HG03159 (cell line): ENCODE results near the gene KDM4E.
"Not testable (repeated sequence)": the region's sequence is repeated elsewhere in the genome, so short reads cannot be mapped to it uniquely, and the experiment has no call there.

Experiments used
- ATAC-seq: cut with Tn5 transposase; IDR thresholded peaks from one replicate; pipeline ENCODE4 v1.9.1; 2021; ENCODE audit warnings: mild to moderate bottlenecking, moderate library complexity; ENCODE audit not compliant: unreplicated experiment

KDM4E gene

DNA sequence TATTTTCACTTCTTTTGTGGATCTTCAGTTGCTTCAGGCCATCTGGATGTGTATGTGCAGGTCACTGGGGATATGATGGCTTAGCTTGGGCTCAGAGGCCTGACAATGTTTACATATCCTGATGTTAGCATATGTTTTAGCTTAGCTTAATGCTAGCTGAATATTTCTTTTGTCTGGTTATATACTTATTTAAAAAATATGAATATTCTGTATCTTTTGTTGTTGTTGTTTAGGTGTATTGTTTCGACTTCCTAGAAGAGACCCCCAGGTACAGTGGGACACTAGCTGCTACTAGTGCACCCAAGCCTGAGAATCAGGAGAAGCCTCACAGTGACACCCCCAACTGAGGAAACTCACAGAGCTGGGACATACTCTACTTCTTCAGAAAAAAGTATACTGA, at the start of gene KDM4E:
Gene KDM4E (plus strand): TSS at position 301 of the 400 bp plus-strand sequence. CDS start 300 bp downstream, outside the sequence.
- ATAC-seq = no peak

DNA sequence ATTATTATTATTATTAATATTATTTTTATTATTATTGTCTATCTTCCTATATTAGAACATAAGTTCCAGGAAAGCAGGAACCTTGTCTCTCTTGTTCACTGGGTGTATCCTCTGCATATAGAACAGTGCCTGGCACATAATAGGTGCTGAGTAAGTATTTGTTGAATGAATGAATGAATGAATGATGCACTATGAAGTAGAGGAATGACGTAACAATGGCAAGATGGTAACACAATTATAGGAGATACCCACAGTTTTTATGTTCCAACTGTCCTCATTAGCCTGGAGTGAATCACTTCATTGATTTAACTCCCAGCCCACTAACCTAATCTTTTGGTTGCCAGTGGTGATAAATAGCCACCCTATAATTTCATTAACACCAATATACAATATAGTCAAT, 49.5 kb upstream of the KDM4E start:
- no peak for ATAC-seq

DNA sequence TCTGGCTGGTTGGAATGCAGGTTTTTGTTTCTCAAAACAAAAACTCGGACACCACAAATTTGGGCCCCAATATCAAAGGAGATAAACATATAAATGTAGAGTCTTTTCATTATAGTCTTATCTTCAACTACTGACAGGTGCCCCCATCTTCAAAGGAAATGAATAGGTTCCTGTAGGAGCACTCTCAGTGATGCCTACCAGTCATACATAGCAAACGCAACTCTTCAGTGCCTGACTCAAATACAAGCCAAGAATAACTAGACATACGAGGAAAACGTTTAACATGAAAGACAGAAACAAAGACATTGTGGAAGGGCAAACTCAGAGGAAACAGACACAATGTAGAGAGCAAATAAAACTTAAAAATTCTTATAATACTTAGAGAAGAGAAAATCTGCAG, 37.7 kb upstream of the KDM4E start:
- no peak for ATAC-seq

DNA sequence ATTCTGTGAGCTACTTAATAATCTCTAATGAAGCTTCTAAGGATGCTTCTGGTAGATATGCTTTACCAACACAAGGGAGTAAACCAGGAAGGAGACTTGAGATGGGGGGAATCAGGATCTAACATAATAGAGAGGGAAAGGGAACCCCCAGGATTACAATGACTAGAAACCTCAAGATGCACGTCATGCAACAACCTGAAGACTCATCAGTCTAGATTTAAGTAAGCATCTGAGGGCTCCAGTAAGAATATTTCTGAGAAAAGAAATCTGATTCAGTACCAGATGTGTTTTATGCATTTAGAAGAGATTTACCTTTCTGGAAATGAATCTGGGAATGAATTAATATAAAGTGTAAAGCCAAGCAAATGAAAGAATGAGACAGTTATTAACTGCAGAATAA, 36.3 kb upstream of the KDM4E start:
- no peak for ATAC-seq

DNA sequence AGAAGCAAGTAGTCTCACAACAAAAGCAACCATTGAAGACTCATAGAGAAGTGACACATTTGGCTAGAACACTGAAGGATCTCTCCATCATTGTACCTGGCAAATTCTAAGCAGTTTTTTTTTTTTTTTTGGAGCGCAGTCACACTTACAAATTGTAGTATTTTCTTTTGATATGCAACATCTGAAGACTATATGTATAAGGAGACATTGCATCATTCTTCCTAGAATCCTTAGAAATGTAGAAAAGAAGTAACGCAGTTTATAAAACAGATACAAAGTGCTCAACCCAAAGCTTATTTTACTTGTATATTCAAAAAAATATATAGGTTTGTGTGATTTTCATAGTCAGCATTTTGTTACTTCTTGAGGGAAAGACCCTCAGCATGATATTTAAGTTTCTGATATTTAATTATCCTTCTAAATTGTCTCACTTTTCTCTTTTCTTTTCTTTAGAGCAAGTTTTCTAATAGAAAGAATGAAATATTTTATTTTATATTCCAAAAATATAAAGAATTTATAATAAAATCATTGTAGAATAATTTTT, 31.6 kb upstream of the KDM4E start:
- no peak for ATAC-seq

DNA sequence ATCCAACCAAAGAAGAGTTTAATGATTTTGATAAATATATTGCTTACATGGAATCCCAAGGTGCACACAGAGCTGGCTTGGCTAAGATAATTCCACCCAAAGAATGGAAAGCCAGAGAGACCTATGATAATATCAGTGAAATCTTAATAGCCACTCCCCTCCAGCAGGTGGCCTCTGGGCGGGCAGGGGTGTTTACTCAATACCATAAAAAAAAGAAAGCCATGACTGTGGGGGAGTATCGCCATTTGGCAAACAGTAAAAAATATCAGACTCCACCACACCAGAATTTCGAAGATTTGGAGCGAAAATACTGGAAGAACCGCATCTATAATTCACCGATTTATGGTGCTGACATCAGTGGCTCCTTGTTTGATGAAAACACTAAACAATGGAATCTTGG, 27.6 kb upstream of the KDM4E start:
- no peak for ATAC-seq

DNA sequence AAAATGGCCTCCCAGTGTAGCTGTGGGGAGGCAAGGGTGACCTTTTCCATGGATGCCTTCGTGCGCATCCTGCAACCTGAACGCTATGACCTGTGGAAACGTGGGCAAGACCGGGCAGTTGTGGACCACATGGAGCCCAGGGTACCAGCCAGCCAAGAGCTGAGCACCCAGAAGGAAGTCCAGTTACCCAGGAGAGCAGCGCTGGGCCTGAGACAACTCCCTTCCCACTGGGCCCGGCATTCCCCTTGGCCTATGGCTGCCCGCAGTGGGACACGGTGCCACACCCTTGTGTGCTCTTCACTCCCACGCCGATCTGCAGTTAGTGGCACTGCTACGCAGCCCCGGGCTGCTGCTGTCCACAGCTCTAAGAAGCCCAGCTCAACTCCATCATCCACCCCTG, 26.8 kb upstream of the KDM4E start:
- ATAC-seq = no peak

DNA sequence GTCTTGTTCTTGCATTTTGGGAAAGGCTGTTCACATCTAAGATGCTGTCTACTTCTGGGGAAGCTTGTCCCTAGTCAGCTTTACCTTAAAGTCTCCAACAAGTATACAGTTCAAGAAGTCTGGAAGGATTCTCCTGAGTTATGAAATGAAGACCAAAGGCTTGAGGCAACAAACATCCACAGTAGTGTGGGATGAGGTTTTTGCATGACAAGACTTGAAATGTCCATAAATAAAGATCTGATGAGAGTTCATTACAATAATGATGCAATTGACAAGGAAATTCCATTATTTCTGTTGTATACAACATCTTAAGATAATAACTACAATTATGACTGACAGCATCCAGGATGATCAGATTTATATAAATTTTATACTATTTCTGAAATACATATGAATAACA, 21.3 kb upstream of the KDM4E start:
- ATAC-seq = no peak

DNA sequence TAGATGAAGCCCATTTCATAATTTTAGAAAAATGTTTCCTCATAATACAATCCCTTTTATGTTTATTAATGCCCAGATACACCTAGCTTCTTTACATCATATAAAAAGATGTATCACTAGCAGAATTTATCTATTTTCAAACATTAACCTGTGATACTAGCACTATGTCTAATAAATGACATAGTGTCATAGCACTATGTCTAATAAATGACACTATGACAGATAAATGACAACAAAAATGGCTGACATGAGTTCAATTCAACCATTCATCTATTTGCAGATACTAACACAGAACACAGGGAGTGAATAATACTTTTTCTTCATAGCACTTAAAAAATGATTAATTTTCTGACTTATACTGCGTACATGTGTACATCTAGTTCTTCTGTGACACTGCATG, 19.4 kb upstream of the KDM4E start:
- no peak for ATAC-seq

DNA sequence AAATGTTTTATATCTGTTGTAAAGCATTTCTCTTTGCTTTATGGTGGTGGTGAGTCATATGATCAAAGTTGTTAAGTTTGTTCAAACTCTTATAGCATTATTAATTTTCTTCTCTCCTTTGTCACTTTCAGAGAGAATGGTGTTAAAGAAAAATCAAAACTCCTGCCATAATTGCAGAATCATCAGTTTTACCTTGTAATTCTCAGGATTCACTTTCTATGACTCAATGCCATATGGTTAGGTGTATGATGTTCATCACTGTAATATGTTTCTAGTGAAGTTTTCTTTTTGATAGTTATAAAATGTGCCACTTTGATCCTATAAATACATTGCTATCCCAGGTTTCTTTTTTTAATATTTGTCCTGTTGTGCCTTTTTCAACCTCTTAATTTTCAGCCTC, 13.7 kb upstream of the KDM4E start:
- ATAC-seq = no peak

DNA sequence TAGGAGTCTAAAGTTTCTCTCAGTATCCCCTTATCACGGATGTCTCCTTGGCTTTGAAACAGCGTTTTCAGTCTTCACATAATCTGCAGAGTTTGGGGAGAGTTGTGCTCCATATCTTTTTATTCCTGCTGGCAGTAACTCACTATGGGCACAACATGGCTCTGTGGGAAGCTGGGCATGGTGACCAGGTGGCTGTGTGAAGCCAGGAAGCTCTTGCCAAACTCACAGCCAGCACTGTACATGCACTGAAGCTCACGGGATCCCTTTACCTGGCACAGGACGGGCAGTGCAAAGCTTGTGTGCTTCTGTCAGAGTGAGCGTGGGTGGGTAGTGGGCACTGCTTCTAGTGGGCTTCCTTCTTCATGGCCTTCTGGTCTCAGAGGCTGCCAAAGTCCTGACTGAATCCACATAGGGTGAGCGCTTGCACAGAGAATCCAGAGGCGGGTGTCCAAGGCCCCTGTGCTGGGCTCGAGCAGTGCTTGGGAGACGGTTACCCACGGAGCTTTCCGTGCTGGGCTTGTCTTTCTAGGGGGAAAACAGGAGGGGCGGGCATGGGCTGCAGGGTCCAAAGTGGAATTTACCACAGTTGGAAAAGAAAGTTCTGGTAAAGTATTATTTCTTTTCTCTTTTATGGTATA, 10.8 kb upstream of the KDM4E start:
- ATAC-seq = no peak

DNA sequence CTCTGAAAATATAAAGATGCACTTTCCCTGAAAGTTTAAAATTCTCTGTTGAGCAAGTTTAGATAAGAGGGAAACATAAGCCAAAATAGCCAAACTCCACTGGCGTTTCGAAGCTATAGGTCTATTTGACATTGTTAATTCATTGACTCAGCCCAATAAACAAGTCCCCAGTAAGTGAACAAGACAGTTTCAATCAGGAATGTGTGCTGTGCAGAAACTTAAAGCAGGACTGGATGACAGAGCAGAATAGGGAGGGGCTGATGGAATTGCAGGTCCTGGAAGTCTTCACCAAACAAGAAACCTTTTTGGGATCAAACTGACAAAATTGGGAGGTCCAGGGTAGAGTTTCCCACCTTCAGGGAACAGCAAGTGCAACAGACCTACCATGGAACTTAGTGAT, 8.9 kb upstream of the KDM4E start:
- ATAC-seq = no peak

DNA sequence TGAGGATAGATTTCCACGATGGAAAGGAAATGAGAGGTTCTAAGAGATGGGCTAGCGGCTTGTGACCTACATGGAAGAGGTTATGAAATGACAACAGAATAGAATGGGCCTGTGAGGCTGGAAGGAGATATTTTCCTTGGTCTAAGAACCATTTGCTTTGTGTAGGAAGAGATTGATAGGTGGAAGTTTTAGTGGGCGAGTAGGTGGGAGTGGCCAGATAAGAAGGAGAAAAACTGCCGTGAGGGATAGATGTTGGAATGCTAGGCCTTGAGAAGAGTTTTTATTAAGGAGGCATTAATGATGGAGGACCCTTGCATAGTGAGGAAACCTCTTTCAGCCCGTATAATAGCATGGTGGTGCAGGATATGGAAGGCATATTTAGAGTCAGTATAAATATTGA, 3.6 kb upstream of the KDM4E start:
- not testable (repeated sequence) for ATAC-seq

DNA sequence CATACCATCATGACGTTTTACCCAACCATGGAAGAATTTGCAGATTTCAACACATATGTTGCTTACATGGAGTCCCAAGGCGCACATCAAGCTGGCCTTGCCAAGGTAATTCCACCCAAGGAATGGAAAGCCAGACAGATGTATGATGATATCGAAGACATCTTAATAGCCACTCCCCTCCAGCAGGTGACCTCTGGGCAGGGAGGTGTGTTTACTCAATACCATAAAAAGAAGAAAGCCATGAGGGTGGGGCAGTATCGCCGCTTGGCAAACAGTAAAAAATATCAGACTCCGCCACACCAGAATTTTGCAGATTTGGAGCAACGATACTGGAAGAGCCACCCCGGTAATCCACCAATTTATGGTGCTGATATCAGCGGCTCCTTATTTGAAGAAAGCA, 536 bp downstream of the KDM4E start:
- ATAC-seq = not testable (repeated sequence)

DNA sequence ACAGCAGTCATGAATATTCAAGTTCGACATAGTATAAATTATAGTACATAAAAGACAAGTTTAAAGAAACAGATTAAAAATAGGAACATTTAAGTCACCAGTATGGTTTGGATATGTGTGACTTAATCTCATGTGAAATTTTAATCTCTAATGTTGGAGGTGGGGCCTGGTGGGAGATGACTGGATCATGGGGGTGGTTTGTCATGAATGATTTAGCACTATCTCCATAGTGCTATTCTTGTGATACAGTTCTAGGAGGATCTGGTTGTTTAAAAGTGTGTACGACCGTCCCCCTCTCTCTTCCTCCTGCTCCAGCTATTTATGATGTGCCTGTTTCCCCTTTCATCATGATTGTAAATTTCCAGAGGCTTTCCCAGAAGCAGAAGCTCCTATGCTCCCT, 3.3 kb downstream of the KDM4E start:
- no peak for ATAC-seq

DNA sequence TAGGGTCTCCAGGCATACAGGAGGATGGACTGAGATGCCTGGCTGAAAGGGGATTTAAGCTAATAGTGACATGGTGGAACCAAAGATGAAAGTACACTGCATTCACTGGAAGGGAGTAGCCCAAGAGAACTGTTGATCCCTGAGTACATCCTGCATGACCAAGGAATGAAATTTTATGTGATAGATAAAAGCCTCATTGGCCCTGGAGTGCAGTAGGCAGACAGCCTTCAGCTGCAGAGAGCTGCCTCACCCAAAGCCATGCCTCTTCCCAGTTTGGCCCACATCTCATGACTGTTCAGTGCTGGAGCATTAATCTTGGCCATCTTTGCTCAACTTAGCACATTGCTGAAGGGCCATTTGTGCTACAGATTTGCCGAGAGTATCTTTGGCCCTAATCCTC, 8.0 kb downstream of the KDM4E start:
- no peak for ATAC-seq

DNA sequence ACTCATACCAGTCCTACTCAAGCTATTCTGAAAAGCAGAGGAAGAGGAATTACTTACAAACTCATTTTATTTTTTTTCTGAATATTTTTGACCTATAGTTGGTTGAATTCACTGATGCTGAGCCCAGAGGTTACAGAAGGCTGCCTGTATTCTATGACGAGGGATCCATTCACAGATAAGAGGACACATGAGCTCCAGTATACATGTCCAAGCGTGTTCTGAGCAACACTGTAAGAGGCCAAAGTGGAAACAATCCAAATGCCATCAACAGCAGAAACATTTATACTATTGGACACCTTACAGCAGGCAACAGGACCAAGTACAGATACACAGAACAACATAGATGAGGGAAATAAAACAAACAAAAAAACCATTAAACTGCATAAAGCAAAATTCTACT, 10.3 kb downstream of the KDM4E start:
- ATAC-seq = no peak

DNA sequence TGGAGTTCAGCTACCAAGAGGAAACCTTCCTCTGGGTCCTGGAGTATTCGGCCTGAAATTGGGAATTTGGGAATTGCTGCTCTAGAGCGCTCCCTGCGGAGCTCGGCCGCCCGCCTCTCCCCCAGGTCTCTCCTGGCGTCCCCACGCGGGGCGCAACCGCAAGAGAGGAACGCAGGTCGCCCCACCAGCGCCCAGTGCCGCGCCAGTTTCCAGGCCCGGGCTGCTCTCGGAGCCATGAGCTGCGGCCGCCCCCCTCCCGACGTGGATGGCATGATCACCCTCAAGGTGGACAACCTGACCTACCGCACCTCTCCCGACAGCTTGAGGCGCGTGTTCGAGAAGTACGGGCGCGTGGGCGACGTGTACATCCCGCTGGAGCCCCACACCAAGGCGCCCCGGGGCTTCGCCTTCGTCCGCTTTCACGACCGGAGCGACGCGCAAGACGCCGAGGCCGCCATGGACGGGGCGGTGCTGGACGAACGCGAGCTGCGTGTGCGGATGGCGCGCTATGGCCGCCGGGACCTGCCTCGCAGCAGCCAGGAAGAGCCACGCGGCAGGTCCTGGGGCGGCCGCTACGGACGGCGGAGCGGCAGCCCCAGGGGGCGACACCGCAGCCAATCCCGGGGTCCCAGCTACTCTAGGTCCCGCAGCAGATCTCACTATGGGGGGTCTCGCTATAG, 12.4 kb downstream of the KDM4E start:
- ATAC-seq = not testable (repeated sequence)

DNA sequence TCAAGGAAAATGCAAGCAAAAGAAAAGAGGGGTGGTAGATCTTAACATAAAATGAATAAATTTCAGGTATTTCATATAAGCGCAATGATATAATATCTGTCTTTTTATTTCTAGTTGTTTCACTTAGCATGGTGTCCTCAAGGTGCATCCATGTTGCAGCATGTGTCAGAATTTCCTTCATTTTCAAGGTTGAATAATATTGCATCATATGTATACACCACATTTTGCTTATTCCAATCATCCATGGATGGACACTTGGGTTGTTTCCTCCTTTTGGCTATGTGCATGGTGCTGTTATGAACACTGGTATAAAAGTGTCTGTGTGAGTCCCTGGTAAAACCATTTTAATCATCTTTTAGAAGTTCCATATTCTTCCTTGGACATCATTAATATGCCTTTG, 17.2 kb downstream of the KDM4E start:
- no peak for ATAC-seq

DNA sequence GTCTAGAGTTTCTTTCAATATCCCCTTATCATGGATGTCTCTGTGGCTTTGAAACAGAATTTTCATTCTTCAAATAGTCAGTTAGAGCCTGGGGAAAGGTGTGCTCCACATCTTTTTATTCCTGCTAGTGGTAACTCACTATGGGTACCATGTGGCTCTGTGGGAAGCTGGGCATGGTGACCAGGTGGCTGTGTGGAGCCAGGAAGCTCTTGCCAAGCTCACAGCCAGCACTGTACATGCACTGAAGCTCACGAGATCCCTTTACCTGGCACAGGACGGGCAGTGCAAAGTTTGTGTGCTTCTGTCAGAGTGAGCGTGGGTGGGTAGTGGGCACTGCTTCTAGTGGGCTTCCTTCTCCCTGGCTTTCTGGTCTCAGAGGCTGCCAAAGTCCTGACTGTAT, 17.8 kb downstream of the KDM4E start:
- ATAC-seq = no peak

DNA sequence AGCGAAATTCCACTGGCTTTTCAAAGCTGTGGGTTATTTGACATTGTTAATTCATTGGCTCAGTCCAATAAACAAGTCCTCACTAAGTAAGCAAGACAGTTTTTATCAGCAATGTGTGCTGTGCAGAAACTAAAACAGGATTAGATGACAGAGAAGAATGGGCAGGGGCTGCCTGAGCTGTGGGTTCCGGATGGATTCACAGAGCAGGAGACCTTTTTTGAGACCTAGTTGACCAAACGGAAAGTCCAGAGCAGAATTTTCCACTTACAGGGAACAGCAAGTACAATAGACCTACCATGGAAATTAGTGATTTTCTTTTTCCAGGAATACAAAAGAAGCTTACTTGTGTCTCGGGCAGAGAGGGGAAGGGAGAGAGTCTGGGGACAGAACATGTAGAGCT, 19.0 kb downstream of the KDM4E start:
- ATAC-seq = no peak

DNA sequence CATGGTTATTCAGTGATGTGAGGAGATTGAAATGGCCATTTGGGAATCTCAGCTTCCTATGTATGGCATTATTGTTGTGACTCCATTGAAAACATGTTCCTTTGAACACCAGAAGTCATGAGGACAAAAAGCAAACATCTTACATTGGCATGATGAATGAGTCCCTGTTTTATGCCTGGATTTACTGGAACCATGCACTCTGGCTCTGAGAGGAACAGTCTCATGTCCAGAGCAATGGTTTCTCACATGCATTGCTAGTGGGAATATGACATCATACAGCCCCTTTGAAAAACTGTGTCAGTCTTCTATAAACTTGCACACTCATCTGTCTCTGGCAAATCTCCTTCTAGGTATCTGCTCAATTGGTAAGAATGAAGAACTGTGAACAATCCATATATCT, 20.8 kb downstream of the KDM4E start:
- no peak for ATAC-seq

DNA sequence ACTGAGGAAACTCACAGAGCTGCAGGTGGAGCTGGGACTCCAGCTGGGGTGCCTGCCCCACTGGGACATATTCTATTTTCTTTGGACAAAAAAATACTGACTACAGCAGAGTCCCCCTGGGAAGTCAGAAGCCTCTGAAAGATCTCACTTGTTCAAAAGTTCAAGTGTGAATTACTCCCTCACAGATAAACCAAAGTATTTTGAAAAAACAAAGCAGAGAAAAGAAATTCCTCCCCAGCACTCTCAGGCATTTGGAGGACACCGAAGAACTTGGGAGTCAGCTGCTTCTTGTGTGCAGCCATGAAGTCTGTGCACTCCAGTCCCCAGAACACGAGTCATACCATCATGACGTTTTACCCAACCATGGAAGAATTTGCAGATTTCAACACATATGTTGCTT, 24.1 kb downstream of the KDM4E start, which contains the start of gene KDM4F:
Gene KDM4F (plus strand): TSS at position 301 of the 400 bp plus-strand sequence.
- not testable (repeated sequence) for ATAC-seq
